ENCODE measurements around the gene FBXO22.
"Not testable (repeated sequence)": the region's sequence is repeated elsewhere in the genome, so short reads cannot be mapped to it uniquely, and the experiment has no call there.

The FBXO22 gene

GRCh38 chr15:75981149-75981815 is 77.6 kb downstream of the FBXO22 start:
- DNase-seq (ENCODE audit: low read depth) = no peak

GRCh38 chr15:75982468-75982867 is 78.8 kb downstream of the FBXO22 start:
- no peak for DNase-seq (ENCODE audit: low read depth)

GRCh38 chr15:75984706-75985105 is 81.0 kb downstream of the FBXO22 start:
- DNase-seq (ENCODE audit: low read depth) = not testable (repeated sequence)

- DNase-seq (ENCODE audit: low read depth) = no peak
Measured at GRCh38 chr15:75985971-75986370, 82.3 kb downstream of the FBXO22 start.

- DNase-seq (ENCODE audit: low read depth) = no peak
Measured at GRCh38 chr15:75989045-75989444, 85.4 kb downstream of the FBXO22 start.

- no peak for DNase-seq (ENCODE audit: low read depth)
Measured at GRCh38 chr15:75989875-75990274, 86.2 kb downstream of the FBXO22 start.
